GM12878 (cell line): ENCODE measurements around the gene AGBL5. TPM values are rescaled to one million over a fixed set of nuclear protein-coding genes. Genes with fewer than 3 reads are reported as not detected.

Experiments
- ATAC-seq: fragments of 200-7000 bp; cut with Tn5 transposase; 3 replicates; pipeline ENCODE4 v1.9.1; 2020; ENCODE audit warnings: mild to moderate bottlenecking, moderate library complexity
- BruUV-seq: library from RNA; stranded (reverse); fragments of 400-500 nt; replicated peaks from 2 replicates; lab custom pipeline; 2021; lab: Mats Ljungman, UMichigan
- CTCF ChIA-PET: fragments of 300-600 bp; sonication (Branson Sonifier 250); formaldehyde crosslinking; extraction: SDS; loops from one replicate; lab custom pipeline; 2021; ENCODE audit warnings: inconsistent platforms; lab: Yijun Ruan, JAX
- POLR2A ChIA-PET: fragments of 350-600 bp; formaldehyde crosslinking; extraction: SDS; loops from one replicate; lab custom pipeline; 2021; ENCODE audit warnings: inconsistent platforms; lab: Charles Lee
- RAD21 ChIA-PET: fragments of 300-600 bp; sonication (Branson Sonifier 250); formaldehyde crosslinking; loops from one replicate; lab custom pipeline; 2023; ENCODE audit warnings: antibody characterized with exemption; ENCODE audit not compliant: unreplicated experiment; lab: Charles Lee
- SMC1A ChIA-PET: fragments of 300-600 bp; sonication (Branson Sonifier 250); formaldehyde crosslinking; loops from one replicate; lab custom pipeline; 2023; ENCODE audit not compliant: unreplicated experiment, uncharacterized antibody; lab: Charles Lee
- DNase-seq: peaks from one replicate; pipeline ENCODE4 v3.0.0-alpha.2; 2011; ENCODE audit warnings: low read depth, low spot score
- FAIRE-seq: peaks from 3 replicates; lab custom pipeline; 2011; peaks lifted over from hg19 to GRCh38; lab: Jason Lieb, UNC
- H2AFZ ChIP-seq: 2 replicates; pipeline ENCODE4 v1.6.0; 2011; ENCODE audit warnings: low read depth, low read length, control low read depth; ENCODE audit not compliant: control insufficient read depth
- H3K27ac ChIP-seq: 2 replicates; pipeline ENCODE4 v1.5.1; 2011; ENCODE audit warnings: control low read depth; ENCODE audit not compliant: control insufficient read depth, insufficient read depth
- H3K27me3 ChIP-seq, 2 experiments: replicated peaks in 1 of 2; 2 replicates each; pipeline versions ENCODE4 v1.6.0 to v1.6.1; 2011; ENCODE audit warnings: low read length in 1 of 2; ENCODE audit not compliant: control insufficient read depth in 2 of 2, insufficient read depth in 2 of 2
- H3K36me3 ChIP-seq, 2 experiments: 2 replicates each; pipeline ENCODE4 v1.5.1; 2011; ENCODE audit warnings: low read length in 1 of 2; ENCODE audit not compliant: control insufficient read depth in 2 of 2, insufficient read depth in 2 of 2
- H3K4me1 ChIP-seq: 2 replicates; pipeline ENCODE4 v1.6.1; 2011; ENCODE audit warnings: mild to moderate bottlenecking, low read length, moderate library complexity, mixed read lengths; ENCODE audit not compliant: control insufficient read depth, insufficient read depth
- H3K4me2 ChIP-seq: 2 replicates; pipeline ENCODE4 v1.6.0; 2011; ENCODE audit warnings: control low read depth; ENCODE audit not compliant: control insufficient read depth, insufficient read depth
- H3K4me3 ChIP-seq: fragments of 200-600 bp; sonication (generic); 2 replicates; pipeline ENCODE4 v1.5.1; 2016
- H3K79me2 ChIP-seq: 2 replicates; pipeline ENCODE4 v1.6.0; 2011; ENCODE audit warnings: low read length; ENCODE audit not compliant: control insufficient read depth, insufficient read depth
- H3K9ac ChIP-seq: 2 replicates; pipeline ENCODE4 v1.8.0; 2011; ENCODE audit warnings: low read length, control low read depth, mixed read lengths; ENCODE audit not compliant: control insufficient read depth, insufficient read depth
- H3K9me3 ChIP-seq: replicated peaks from 3 replicates; pipeline ENCODE4 v1.5.1; 2011; ENCODE audit warnings: mild to moderate bottlenecking, low read length; ENCODE audit not compliant: control insufficient read depth, insufficient read depth
- H4K20me1 ChIP-seq: 2 replicates; pipeline ENCODE4 v1.6.0; 2011; ENCODE audit not compliant: control insufficient read depth, insufficient read depth
- NR2C2 ChIP-seq: IDR thresholded peaks from 2 replicates; pipeline ENCODE4 v1.6.1; 2011; ENCODE audit warnings: borderline replicate concordance, low read depth; ENCODE audit not compliant: control insufficient read depth, insufficient read length
- RUNX3 ChIP-seq: IDR thresholded peaks from 2 replicates; pipeline ENCODE4 v1.6.1; 2012; ENCODE audit warnings: low read length, inconsistent platforms
- SIX5 ChIP-seq: IDR thresholded peaks from 2 replicates; pipeline ENCODE4 v1.6.1; 2011; ENCODE audit warnings: mild to moderate bottlenecking, low read depth, low read length, moderate library complexity; ENCODE audit not compliant: severe bottlenecking
- TARDBP ChIP-seq: IDR thresholded peaks from 2 replicates; pipeline ENCODE4 v1.6.1; 2016; ENCODE audit warnings: borderline replicate concordance
- YBX1 ChIP-seq: fragments of 450-650 bp; IDR thresholded peaks from 2 replicates; pipeline ENCODE4 v1.6.1; 2016; ENCODE audit warnings: antibody characterized with exemption
- YY1 ChIP-seq: IDR thresholded peaks from 2 replicates; pipeline ENCODE4 v1.6.1; 2011; ENCODE audit warnings: low read depth, mild to moderate bottlenecking, low read length
- ZNF622 ChIP-seq: fragments of 450-650 bp; IDR thresholded peaks from 2 replicates; pipeline ENCODE4 v1.6.1; 2017; ENCODE audit warnings: mild to moderate bottlenecking, inconsistent platforms
- WGBS: methylation state at CpG from one replicate; pipeline ENCODE4 v1.1.6; 2016; ENCODE audit warnings: low lambda C conversion rate; ENCODE audit not compliant: insufficient replicate concordance, insufficient coverage; ENCODE audit errors: missing lambda C conversion rate; 5-methylcytosine and 5-hydroxymethylcytosine counted together
- in situ Hi-C: fragments of 300-500 bp; cut with MboI; formaldehyde crosslinking; loops from 9 replicates; pipeline ENCODE4 v1.14.3; 2018; ENCODE audit warnings: mixed read lengths
- intact Hi-C: fragments of 100-400 bp; cut with micrococcal nuclease; formaldehyde crosslinking; loops from one replicate; pipeline ENCODE4 v1.14.2; 2022; ENCODE audit not compliant: unreplicated experiment
- polyA plus RNA-seq, 11 experiments: library from polyadenylated mRNA; depleted of rRNA in 4 of 11; unstranded in 6 of 11; stranded (reverse) in 5 of 11; fragments of >200 nt; fragmentation: Nextera tagmentation in 4 of 11; fragmentation: Illumina TruSeq in 1 of 11; extraction: Ambion mirVana in 4 of 11; extraction: Trizol in 1 of 11; gene quantifications; 1 replicate in 1 of 11; 2 replicates in 10 of 11; pipeline versions ENCODE4 v1.2.1 to v1.2.3, GENCODE V29; 2011 to 2016; ENCODE audit warnings: inconsistent platforms in 2 of 11, missing spikeins in 2 of 11, low read depth in 1 of 11
- total RNA-seq, 4 experiments: library from RNA; depleted of rRNA in 3 of 4; stranded (reverse); fragments of >200 nt in 3 of 4; fragmentation: Illumina TruSeq in 1 of 4; extraction: Trizol in 1 of 4; gene quantifications; 2 replicates each; pipeline versions ENCODE4 v1.2.1 to v1.2.3, GENCODE V29; 2013 to 2021
- TF ChIP-seq, protein P1 (sequence below): fragments of 450-650 bp; conservative IDR thresholded peaks from 2 replicates; pipeline ENCODE4 v1.6.1; 2017; ENCODE audit warnings: mild to moderate bottlenecking, moderate library complexity

AGBL5 gene
- total and polyA plus RNA-seq, 10 of the 15 experiments (the other 5 are each of a cell fraction or from before 2014, with no cell fraction given) = 1.9 to 28.5 (median 19.5) TPM

DNA sequence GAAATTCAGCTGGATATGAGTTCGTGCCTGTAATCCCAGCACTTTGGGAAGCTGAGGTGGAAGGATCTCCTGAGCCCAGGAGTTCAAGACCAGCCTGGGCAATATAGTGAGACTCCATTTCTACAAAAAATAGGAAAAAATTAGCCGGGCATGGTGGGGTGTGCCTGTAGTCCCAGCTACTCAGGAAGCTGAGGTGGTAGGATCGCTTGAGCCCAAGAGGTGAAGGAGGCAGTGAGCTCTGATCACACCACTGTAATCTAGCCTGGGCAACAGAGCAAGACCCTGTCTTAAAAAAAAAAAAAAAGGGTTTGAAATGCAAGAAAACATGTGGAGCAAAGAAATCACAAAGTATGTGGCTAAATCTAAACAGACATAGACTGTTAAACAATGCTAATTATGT lies 57.6 kb downstream of the AGBL5 start:
- DNase-seq = no peak
- POLR2A ChIA-PET = interaction anchor here (0.7 kb wide), 1 partner anchor 299 kb away, joined by 4 read pairs; no protein-coding TSS in a partner anchor
- no peak for TF ChIP-seq RUNX3
- TF ChIP-seq ZNF622 = no peak
- TF ChIP-seq SIX5 = no peak
- TF ChIP-seq YBX1 = no peak
- TF ChIP-seq TARDBP = no peak
- TF ChIP-seq, protein P1, sequence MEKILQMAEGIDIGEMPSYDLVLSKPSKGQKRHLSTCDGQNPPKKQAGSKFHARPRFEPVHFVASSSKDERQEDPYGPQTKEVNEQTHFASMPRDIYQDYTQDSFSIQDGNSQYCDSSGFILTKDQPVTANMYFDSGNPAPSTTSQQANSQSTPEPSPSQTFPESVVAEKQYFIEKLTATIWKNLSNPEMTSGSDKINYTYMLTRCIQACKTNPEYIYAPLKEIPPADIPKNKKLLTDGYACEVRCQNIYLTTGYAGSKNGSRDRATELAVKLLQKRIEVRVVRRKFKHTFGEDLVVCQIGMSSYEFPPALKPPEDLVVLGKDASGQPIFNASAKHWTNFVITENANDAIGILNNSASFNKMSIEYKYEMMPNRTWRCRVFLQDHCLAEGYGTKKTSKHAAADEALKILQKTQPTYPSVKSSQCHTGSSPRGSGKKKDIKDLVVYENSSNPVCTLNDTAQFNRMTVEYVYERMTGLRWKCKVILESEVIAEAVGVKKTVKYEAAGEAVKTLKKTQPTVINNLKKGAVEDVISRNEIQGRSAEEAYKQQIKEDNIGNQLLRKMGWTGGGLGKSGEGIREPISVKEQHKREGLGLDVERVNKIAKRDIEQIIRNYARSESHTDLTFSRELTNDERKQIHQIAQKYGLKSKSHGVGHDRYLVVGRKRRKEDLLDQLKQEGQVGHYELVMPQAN = no peak
- no peak for TF ChIP-seq NR2C2
- TF ChIP-seq YY1 = no peak
- in situ Hi-C loops = no loop called here
- no TSS peak for BruUV-seq
- SMC1A ChIA-PET = interaction anchor here (0.7 to 1.0 kb wide), 2 partner anchors 162 to 1047 kb away, joined by 3 read pairs; no protein-coding TSS in a partner anchor
- Histone ChIP-seq H3K27ac (no peak overlapping the region), H3K79me2 (no peaks in the 10 kb centered on the region), H3K36me3 (no peaks in the 10 kb centered on the region), H3K4me2 (no peak overlapping the region), H2AFZ (no peak overlapping the region), H3K9ac (no peak overlapping the region), H3K4me3 (no peak overlapping the region), H3K4me1 (no peaks in the 10 kb centered on the region), H3K27me3 (no peaks in the 10 kb centered on the region; a peak in 2 of 4 replicates), H3K9me3 (no peaks in the 10 kb centered on the region), H4K20me1 (no peaks in the 10 kb centered on the region)
- CTCF ChIA-PET = interaction anchor here (0.7 to 1.6 kb wide), 2 partner anchors 24 to 68 kb away, joined by 3 read pairs; no protein-coding TSS in a partner anchor
- RAD21 ChIA-PET = no interaction called here
- ATAC-seq = no peak
- no peak for FAIRE-seq
- intact Hi-C loops = no loop called here
- WGBS = 50% methylated on average over 3 of the region's 3 CpGs
